ENCODE measurements around the gene BTAF1. TPM values are rescaled to one million over a fixed set of nuclear protein-coding genes. Genes with fewer than 3 reads are reported as not detected.

The BTAF1 gene
- total RNA-seq, 2 experiments from 2014 or later: 50.0 to 52.4 TPM

Other genes with a start within 250 kb of the BTAF1 start
- 10 to 100 TPM; 25.0 to 25.6 TPM for gene TNKS2, start 125.3 kb upstream of the BTAF1 start, total RNA-seq
- gene FGFBP3, start 14.3 kb upstream of the BTAF1 start, total RNA-seq: 1 to 10 TPM; 3.3 to 3.6 TPM

Measured in activated CD8-positive, alpha-beta memory T cell treated with anti-CD3 and anti-CD28 coated beads for 36 hours (primary cell).